ENCODE results near the gene LHX1. TPM values are rescaled to one million over a fixed set of nuclear protein-coding genes. Genes with fewer than 3 reads are reported as not detected.

LHX1 gene
- total RNA-seq, 1 donor from 2014 or later, result 4.5 TPM

DNA sequence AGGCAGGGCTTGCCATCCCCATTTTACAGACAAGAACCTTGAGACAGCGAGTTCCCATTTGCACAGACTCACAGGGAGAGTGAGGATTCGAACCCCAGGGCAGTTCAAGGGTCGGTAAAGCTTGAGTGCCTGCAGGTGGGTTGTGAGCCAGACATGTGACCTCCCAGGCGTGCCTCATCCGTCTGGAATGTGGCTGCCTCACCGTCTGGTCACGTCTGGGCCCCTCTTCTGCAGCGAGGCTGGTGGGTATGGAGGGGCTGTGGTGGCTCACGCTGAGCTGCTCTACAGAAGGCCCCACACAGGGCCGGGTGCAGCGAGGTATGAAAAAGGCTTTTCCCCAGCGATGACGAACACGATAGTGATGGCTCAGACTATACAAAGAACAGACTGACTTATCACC lies 35.8 kb upstream of the LHX1 start:
- Mint-ChIP-seq H3K4me1 (ENCODE audit: unreplicated experiment) (no peaks in the 10 kb centered on the region), H3K27ac (ENCODE audit: unreplicated experiment) (no peak overlapping the region), H3K4me3 (ENCODE audit: unreplicated experiment) (no peak overlapping the region)

DNA sequence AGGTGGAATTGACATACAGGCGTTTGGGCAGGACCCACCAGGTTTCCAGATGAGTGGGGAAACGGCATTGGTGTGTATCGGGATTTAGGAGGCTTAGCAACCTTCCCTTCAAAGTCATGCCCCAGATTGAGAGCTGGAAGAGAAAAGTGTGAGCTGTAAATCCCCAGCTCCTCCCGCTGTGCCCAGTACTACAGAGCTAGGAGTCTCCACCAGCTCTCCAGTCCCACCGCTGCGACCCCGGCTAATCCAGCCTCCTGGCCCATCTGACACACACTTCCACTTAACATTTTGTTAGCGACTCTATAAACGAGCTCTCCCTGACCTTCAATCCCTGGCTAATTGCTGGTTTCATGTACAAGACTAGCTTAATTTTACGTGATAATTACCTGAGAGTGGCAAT lies 29.9 kb upstream of the LHX1 start:
- Mint-ChIP-seq H3K4me3 (ENCODE audit: unreplicated experiment) (no peak overlapping the region), H3K4me1 (ENCODE audit: unreplicated experiment) (no peaks in the 10 kb centered on the region), H3K36me3 (ENCODE audit: low read depth, unreplicated experiment) (no peaks in the 10 kb centered on the region), H3K9me3 (ENCODE audit: unreplicated experiment) (no peaks in the 10 kb centered on the region), H3K27me3 (ENCODE audit: unreplicated experiment) (peaks cover 3% of the 10 kb centered on the region), H3K27ac (ENCODE audit: unreplicated experiment) (no peak overlapping the region)
- no peak for DNase-seq (ENCODE audit: low spot score)
- TF ChIP-seq, protein P1, sequence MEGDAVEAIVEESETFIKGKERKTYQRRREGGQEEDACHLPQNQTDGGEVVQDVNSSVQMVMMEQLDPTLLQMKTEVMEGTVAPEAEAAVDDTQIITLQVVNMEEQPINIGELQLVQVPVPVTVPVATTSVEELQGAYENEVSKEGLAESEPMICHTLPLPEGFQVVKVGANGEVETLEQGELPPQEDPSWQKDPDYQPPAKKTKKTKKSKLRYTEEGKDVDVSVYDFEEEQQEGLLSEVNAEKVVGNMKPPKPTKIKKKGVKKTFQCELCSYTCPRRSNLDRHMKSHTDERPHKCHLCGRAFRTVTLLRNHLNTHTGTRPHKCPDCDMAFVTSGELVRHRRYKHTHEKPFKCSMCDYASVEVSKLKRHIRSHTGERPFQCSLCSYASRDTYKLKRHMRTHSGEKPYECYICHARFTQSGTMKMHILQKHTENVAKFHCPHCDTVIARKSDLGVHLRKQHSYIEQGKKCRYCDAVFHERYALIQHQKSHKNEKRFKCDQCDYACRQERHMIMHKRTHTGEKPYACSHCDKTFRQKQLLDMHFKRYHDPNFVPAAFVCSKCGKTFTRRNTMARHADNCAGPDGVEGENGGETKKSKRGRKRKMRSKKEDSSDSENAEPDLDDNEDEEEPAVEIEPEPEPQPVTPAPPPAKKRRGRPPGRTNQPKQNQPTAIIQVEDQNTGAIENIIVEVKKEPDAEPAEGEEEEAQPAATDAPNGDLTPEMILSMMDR (IDR thresholded peaks at IDR 0.05; ENCODE audit: unreplicated experiment), result no peak

More for the DNA sequence above, 35.8 kb upstream of the LHX1 start:
- H3K36me3 Mint-ChIP-seq (ENCODE audit: low read depth, unreplicated experiment), result no peaks in the 10 kb centered on the region
- DNase-seq (ENCODE audit: low spot score), result no peak
- no peaks in the 10 kb centered on the region for H3K27me3 Mint-ChIP-seq (ENCODE audit: unreplicated experiment)
- TF ChIP-seq, protein P1 (IDR thresholded peaks at IDR 0.05; ENCODE audit: unreplicated experiment), result no peak
- H3K9me3 Mint-ChIP-seq (ENCODE audit: unreplicated experiment), result no peaks in the 10 kb centered on the region

DNA sequence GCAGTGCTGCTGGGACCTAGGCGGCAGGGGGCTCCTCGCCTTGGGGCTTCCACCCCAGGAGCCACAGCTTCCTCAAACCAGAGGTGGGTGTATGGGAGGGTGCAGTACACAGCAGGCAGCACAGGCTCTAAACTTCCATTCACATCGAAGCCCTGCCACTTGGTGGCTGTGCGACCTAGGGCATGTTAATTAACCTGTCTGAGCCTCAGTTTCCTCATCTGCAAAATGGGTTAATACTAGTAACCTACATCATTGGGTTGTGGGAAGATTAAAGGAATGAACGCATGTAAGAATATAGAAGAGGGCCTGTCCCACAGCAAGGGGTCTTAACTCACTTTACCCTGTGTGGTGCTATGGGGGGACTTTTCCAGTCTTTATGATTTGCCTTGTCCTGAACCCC lies 26.8 kb upstream of the LHX1 start:
- H3K9me3 Mint-ChIP-seq (ENCODE audit: unreplicated experiment), result no peaks in the 10 kb centered on the region
- TF ChIP-seq, protein P1 (IDR thresholded peaks at IDR 0.05; ENCODE audit: unreplicated experiment), result no peak
- no peaks in the 10 kb centered on the region for H3K4me1 Mint-ChIP-seq (ENCODE audit: unreplicated experiment)
- H3K4me3 Mint-ChIP-seq (ENCODE audit: unreplicated experiment), result no peak overlapping the region
- peaks cover 3% of the 10 kb centered on the region for H3K27me3 Mint-ChIP-seq (ENCODE audit: unreplicated experiment)
- DNase-seq (ENCODE audit: low spot score), result no peak
- H3K27ac Mint-ChIP-seq (ENCODE audit: unreplicated experiment), result no peak overlapping the region
- no peaks in the 10 kb centered on the region for H3K36me3 Mint-ChIP-seq (ENCODE audit: low read depth, unreplicated experiment)

DNA sequence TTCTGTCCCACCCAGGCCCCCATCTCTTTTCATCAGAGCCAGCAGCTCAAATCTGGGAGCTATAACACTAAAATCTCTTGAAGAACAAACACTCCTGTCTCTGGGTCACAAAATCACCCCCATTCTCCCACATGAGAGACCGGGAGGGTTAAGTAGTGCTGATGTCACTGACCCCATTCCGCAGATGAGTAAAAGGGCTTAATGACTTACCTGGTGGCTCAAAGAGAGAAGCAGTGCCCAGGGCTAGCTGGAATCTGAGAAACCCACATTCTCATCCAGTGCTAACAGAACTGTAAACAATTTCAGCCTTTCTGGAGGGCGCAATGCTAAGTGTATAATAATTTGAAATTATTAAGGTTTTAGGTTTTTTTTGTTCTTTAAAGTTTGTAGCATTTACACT lies 26.3 kb upstream of the LHX1 start:
- H3K27me3 Mint-ChIP-seq (ENCODE audit: unreplicated experiment), result peaks cover 3% of the 10 kb centered on the region
- H3K36me3 Mint-ChIP-seq (ENCODE audit: low read depth, unreplicated experiment), result no peaks in the 10 kb centered on the region
- H3K4me1 Mint-ChIP-seq (ENCODE audit: unreplicated experiment), result no peaks in the 10 kb centered on the region
- H3K27ac Mint-ChIP-seq (ENCODE audit: unreplicated experiment), result no peak overlapping the region
- TF ChIP-seq, protein P1 (IDR thresholded peaks at IDR 0.05; ENCODE audit: unreplicated experiment), result no peak
- no peak overlapping the region for H3K4me3 Mint-ChIP-seq (ENCODE audit: unreplicated experiment)
- no peaks in the 10 kb centered on the region for H3K9me3 Mint-ChIP-seq (ENCODE audit: unreplicated experiment)
- no peak for DNase-seq (ENCODE audit: low spot score)

DNA sequence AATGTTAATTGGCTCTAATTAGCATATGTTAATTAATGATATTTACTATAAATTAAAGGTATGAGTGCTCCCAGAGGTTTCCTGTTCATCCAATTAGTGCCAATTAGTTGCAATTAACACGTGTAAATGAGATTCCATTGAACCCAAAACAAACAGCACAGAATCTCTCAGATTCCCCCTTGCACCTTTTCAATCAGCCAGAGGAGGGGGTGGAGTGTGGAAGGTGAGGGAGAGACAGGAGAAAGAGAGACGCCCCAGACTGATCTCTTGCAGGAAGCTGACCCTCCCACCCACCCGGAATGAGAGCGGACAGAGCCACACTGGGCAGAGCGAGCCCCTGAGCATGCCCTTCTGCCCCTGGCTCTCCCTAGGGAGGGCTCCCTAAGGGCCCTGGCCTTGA lies 24.1 kb upstream of the LHX1 start:
- DNase-seq (ENCODE audit: low spot score), result no peak
- Mint-ChIP-seq H3K4me3 (ENCODE audit: unreplicated experiment) (no peak overlapping the region), H3K9me3 (ENCODE audit: unreplicated experiment) (no peaks in the 10 kb centered on the region), H3K4me1 (ENCODE audit: unreplicated experiment) (no peaks in the 10 kb centered on the region), H3K27ac (ENCODE audit: unreplicated experiment) (no peak overlapping the region), H3K27me3 (ENCODE audit: unreplicated experiment) (peaks cover 4% of the 10 kb centered on the region), H3K36me3 (ENCODE audit: low read depth, unreplicated experiment) (no peaks in the 10 kb centered on the region)
- TF ChIP-seq, protein P1 (IDR thresholded peaks at IDR 0.05; ENCODE audit: unreplicated experiment), result no peak

Data from endothelial cell (in vitro differentiated cells).